Measurements from ENCODE around the gene CIITA.
"Not testable (repeated sequence)": the region's sequence is repeated elsewhere in the genome, so short reads cannot be mapped to it uniquely, and the experiment has no call there.

The CIITA gene

GRCh38 chr16:10936272-10936984 is 59.4 kb downstream of the CIITA start:
- no peak for DNase-seq

DNA sequence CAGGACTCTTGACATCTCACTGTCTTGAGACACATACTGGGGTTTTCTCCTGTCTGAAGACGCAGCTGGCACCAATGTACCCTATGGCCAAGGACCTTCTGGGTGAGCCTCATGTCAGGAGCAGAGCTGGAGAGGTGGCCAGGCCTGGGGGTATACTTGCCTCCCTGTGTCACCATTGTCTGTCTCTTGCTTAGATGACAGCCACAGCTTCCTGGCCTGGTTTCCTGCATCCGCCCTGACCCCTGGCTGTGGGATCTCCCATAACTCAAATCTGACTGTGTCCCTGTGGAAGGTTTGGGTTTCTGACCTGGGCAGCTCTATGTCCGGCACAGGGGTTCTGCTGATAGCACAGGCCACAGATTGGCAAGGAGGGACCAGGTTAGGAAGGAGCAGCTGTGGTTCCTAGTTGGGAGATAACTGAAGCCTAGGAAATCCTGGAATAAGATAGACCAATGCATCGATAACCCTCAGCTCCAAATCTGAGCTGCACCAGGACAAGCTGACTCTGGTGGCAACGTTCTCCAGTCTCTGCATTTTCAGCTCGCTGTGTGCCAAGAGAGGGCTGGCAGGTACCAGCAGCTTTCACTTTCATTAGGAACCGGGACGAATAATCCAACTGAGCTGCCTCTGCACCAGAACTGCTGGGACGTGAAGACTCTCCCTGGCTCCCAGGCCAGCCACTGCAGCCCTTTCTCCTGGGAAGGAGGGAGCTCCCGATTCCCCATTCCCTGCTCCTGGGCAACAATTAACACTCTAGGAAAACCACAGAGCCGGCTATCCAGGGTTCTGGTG is 60.3 kb downstream of the CIITA start:
- peak; percentile 47 for DNase-seq

- no peak for DNase-seq
Observed at GRCh38 chr16:10938321-10938720, 61.3 kb downstream of the CIITA start.

GRCh38 chr16:10938796-10939648 is 62.0 kb downstream of the CIITA start:
- no peak for DNase-seq

GRCh38 chr16:10939649-10940234 is 62.7 kb downstream of the CIITA start:
- no peak for DNase-seq

DNA sequence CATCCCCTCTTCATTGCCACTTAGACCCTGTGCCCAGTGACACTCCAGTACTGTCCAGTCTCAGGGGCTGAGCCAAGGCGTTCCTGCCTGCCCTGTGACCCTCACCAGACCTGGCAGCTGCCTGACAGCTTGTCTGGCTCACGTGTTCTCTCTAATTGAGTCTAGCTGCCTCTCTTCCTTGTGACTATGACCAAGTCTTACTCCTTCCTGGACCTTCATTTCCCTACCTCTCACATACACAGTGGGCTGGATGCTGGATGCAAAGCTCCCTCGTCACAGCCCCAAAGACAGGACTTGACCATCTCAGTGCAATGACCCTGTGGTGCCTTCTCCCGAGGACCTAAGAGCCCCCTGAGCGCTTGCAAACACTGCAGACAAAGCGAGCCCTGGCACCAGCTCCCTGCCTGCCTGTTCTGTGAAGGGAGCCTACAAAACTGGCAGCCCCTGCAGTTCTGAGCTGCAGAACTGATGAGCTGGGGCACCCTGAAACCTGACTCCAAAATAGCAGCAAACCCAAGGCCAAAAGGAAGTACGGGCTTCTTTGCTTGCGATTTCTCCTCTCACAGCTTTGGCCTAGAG is 63.6 kb downstream of the CIITA start:
- DNase-seq: no peak

DNA sequence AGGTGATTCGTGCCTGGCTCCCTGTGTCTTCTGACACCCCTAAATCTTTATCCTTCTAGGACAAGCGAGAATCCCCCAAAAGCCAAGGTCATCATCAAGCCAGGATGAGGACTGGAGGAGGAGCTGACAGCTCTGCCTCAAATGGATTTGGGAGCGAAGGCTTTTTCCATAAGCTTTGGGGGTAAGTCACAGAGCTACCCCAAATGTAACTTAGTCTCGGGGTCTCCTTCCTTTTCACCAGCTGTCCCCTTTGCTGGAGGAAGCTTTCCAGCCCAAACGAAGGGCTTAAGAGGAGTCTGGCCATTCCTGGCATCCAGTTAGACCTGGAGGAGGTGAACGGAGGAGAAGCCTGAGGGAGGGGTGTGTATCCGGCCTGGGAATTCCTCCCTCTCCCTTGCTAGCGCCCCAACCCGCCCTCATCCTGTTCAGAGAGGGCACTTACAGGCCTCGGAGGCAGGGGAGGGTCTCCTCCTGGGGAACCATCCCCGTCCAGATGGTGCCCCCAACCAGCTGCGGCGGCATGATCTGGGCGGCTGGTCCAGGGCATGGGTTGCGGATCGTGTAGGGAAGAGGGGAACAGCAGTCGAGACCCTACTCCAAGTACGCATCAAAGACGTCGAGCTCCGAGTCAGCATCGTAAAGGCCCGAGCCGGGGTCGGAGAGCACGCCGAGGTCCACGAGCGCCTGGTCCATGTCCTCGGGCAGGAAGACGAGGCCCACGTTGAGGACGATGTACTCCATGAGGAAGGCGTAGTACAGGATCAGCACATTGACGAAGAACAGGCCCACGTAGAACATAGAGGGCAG is 64.3 kb downstream of the CIITA start:
- no peak for DNase-seq

DNA sequence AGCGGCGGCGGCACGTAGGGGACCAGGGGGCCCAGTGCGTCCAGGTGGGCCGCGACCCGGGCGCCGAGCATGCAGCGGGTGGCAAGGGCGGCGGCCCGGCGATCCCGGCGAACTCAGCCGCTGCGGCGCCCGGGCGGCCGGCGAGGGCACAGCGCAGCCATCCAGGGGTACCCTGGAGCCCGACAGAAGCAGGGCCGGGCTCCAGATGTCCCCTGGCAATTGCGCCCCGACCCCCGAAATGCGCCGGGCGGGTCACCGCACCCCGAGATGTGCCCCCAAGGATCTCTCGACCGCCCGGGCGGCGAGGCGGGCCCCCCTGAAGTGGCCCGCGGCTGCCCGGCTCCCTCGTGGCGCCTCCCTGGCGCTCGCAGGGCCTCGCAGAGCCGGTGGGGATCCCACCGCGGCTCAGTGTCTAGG is 64.9 kb downstream of the CIITA start:
- DNase-seq: not testable (repeated sequence)

- peak; percentile 88 for DNase-seq
Observed at GRCh38 chr16:10942352-10943063, 65.5 kb downstream of the CIITA start, which contains the start of gene DEXI. Gene DEXI, minus strand, starts transcription at chr16:10942468. Its CDS starts 463 bp downstream, at chr16:10942005.

DNA sequence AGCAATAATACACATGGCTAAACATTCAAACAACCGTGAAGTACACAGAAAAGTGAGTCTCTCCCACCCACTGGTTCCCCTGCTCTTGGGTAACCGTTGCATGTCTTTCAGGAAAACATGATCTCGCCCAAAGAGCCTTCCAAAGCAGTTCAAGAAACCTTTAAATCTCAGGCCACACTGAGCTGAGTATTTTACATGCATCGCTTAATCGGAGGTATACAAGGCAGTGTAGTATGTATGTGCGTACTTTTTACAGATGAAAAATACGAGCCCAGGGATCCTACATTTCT is 66.0 kb downstream of the CIITA start:
- DNase-seq: no peak

- peak; percentile 96 for DNase-seq
Observed at GRCh38 chr16:10944249-10945064, 67.5 kb downstream of the CIITA start, which contains the start of gene CLEC16A. Gene CLEC16A, plus strand, starts transcription at chr16:10944564. Its CDS starts 154 bp downstream, at chr16:10944718.

DNA sequence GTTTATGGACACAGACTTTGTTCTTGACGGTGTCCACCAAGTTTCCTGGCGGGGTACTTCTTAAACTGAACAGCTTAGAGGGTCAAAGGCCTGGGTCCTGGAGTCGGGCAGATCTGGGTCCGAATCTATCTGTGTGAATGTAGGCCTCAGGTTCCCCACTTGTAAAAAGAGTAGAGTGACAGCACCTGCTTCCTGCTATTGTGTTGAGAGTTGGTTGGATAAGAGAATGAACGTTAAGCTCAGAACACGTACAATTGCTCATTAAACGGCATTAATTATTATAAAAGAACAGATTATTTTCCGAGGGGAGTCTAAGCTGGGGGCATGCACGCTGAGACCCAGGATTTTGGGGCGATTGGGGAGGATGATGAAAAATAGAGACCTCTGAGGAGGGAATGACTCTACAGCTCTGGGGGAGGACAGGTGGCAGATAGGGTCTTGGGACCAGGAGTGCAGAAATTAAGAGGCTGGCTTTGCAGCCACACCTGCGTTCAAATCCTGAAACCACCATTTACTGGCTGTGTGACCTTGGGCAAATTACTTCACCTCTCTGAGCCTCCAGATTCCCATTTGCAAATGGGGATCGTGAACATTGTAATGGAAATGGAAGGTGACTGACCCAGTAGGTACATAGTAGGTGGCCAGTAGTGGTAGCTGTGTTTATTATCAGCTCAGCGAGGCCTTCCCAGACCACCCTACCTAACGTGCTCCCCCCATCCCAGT is 68.2 kb downstream of the CIITA start:
- no peak for DNase-seq

GRCh38 chr16:10946308-10946707 is 69.3 kb downstream of the CIITA start:
- no peak for DNase-seq

DNA sequence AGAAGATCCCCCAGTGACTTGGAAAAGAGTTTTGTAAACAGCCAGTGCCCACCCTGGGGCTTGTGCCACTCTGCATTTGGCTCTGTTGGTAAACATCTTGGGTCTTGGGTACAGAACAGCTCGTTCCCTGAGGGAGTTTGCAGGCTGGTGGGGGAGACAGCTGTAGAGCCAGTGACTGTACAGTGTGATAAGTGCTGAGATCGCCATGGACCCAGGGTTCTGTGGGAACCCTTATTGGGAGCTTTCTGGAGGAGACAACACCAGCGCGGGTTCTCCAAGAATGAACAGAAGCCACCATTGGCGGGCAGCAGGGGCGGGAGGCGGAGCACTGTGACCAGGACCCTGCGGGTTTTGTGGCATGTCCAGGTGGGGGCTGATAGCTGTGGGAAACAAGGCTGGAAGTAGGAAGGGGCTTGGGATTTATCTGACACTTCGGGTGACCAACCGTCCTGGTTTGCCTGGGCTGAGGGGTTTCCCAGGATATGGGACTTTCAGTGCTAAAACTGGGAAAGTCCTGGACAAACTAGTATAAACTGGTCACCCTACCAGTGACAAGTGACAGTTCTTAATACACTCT is 70.3 kb downstream of the CIITA start:
- DNase-seq: no peak

GRCh38 chr16:10949424-10949970 is 72.5 kb downstream of the CIITA start:
- no peak for DNase-seq

DNA sequence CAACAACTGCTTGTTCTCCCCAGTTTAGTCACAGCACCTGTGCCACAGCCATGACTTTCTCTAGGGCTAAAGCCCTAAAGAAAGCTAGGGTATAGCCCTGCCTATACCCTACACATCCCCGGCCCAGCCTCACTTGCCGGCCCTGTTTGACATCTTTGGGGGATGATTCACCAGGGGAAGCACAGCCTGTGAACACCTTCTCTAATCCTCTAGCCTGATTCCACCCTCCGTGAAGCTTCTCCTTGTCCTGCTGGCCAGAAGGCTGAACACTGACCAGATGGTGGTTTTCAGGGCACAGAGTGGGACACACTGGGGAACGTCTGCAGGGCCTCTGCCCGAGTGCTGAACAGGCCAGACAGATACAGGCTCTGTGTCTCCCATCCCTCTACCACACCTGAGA is 73.4 kb downstream of the CIITA start:
- no peak for DNase-seq

- DNase-seq: no peak
Observed at GRCh38 chr16:10951026-10951425, 74.0 kb downstream of the CIITA start.

- DNase-seq: no peak
Observed at GRCh38 chr16:10954903-10955302, 77.9 kb downstream of the CIITA start.

All from NCI-H2029 (cell line).